ENCODE results near the gene STPG4.

Gene STPG4

DNA sequence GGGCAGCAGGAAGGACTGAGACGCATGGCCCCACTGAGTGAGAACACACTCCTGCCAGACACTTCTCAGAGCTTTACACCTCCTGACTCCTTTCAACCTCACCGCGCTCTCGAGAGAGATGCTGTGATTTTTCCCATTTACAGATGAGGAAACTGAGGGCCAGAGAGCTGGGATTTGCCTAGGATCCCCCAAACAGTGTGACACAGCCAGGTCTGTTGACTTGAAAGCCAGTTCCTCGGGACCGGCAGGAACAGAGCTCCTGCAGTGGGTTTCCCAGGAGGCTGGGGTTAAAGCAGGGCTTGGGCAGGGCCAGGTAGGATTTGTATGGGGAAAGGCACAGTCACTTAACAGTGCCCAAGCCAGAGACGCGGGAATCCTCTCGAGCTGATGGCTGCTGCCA is 81.9 kb downstream of the STPG4 start:
- FAIRE-seq = peak; percentile 59

DNA sequence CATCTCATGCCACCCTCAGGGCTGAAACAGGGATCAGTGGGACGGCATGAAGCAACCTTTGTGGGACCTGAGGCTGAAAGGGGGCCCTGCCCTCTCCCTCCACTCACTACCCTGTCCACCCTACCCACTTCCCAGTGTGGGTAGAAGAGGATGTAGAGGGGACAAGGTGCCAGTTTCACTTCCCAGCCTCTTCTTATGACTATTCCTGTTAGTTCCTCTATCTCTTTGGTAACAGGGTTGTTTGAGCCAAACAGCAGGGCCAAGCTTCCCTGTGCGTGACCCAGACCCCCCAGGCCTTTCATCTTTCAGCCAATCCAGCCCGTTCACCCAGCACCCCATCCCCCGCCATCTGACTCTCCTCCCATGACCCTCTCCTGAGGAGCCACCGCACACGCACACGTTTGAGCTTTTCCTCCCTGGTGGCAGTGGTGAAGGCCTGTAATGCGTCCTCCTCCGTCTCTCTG is 82.3 kb downstream of the STPG4 start:
- no peak for FAIRE-seq
- DNase-seq (ENCODE audit: low spot score) = no peak

More for the DNA sequence above, 81.9 kb downstream of the STPG4 start:
- DNase-seq (ENCODE audit: low spot score) = no peak

DNA sequence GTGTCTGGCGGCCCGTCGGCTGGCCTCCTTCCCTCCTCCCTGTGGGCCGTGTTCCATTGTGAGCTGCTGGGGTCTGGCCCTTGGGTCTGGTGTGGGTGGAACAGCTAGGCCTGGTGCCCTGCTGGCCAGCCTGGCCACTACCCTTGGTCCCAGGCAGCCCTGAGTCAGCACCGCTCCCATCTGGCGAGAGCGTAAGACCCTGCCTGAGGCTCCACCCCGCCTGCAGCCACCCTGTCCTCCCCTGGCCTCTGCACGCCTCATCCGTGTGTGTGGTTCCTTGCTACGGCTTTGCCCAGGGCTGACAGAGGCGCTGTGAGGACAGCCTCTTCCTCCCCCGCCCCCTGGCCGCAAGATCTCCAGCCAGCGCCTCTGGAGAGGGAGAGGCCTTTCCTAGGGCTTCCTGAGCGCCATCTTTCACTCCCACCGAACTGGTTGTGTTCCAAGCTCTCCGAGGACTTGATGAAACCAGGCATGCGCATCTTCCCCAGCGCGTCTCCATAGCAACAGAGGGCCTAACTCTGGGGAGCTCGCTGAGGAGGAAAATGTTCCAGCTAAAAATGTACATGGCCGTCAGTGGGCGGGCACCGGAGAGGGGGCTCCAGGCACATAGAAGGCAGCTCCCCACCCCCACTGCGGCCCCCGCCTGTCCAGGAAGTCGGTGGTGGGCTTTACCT is 83.0 kb downstream of the STPG4 start:
- no peak for DNase-seq (ENCODE audit: low spot score)
- FAIRE-seq = peak; percentile 94

DNA sequence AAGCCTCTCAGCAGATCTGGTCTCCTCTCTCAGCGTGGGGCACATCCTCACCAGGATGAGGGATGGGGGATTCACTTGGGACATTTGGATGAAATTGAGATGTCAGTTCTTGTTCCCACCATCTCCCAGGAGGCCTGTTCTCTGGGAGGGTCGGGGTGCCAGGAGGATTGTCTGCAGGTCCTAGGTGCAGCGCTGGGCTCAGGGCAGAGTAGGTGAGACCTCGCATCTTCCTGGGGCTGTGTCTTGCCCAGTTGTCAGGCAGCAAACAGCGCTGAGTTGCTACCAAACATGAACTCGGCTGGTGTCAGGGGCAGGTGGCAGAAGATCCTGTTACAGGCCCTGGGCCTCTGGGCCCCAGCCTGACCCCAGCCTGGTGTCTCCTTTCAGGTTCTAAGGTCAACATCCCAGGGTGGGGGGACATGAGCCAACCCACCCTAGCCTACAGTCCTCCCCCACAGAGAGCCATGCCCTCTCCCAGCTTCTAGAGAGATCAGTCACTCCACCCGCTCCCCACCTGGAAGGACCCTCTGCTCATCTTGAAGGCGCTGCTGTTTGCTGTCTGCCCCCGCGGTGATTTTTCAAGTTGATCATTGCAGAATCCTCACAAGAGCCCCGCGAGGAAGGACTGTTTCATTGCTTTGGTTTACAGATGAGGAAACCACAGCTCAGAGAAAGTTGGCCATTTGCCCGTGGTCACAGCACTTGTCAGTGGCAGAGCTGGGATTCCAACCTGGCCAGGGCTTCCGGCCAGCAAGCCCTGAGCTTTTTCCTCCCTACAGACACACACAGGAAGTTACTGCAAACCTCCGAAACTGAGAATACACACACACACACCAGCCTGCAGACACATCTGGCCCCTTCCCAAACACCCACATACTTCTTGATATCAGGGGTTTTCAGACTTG is 83.9 kb downstream of the STPG4 start:
- peak; percentile 80 for FAIRE-seq
- DNase-seq (ENCODE audit: low spot score) = peak; percentile 81

DNA sequence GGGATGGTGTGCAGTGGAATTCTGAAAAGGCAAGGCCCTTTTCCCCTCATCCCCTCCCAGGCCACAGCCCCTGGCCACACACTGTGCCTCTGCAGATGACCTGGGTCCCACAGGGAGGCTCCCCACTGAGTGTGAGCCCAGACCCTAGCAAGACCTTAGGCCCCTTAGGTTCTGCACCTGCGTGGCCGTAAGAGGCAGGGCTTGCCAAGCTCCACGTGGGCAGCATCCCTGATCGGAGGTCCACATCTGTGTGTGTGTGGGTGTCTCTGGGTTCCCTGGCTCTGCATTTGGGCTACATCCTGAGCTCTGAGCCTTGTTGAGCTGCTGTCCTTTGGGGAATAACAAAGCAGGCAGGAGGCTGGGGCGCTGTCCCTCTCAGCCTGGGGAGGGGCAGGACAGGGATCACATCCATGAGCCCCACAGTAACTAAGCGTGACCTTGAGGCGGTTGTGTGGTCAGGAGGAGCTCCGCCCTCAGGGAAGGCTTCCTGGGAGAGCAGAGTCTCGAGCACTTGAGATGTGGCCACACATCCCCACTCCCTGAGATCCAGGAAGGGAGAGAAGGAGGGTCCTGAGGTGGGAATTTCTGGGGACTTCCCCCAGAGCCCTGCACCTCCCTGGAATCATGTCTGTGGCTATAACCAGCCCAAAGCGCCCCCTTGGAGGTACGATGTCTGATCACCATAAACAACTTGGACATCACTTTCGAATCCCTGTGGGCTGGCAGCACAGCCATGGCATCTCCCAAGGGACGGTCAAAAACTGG is 84.8 kb downstream of the STPG4 start:
- no peak for DNase-seq (ENCODE audit: low spot score)
- peak; percentile 90 for FAIRE-seq

DNA sequence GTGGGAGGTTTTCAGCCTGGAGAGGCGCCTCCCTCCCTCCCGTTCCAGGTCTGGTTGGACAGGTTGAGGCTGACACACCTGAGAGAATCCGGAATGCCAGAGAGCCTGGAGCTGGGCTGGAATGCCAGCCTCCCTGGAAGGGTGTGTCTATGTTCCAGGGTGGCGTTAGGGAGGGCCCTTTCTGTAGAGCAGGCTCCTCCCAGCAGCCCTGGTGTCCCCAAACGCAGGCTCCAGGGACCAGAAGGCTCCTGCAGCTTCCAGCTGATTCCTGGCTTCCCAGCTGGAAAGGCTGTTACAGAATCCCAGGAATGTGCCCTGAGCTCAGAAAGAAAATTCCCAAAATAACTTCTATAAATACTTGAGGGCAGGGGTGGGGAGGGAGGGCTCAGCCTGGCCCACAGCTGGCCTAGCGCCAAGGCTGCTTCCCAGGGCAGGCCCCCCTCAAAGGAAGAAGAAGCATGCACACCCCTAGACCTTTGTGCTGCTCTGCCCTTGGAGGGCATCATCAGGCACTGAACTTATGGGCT is 85.4 kb downstream of the STPG4 start:
- FAIRE-seq (peak; percentile 79), DNase-seq (ENCODE audit: low spot score) (peak; percentile 93)

DNA sequence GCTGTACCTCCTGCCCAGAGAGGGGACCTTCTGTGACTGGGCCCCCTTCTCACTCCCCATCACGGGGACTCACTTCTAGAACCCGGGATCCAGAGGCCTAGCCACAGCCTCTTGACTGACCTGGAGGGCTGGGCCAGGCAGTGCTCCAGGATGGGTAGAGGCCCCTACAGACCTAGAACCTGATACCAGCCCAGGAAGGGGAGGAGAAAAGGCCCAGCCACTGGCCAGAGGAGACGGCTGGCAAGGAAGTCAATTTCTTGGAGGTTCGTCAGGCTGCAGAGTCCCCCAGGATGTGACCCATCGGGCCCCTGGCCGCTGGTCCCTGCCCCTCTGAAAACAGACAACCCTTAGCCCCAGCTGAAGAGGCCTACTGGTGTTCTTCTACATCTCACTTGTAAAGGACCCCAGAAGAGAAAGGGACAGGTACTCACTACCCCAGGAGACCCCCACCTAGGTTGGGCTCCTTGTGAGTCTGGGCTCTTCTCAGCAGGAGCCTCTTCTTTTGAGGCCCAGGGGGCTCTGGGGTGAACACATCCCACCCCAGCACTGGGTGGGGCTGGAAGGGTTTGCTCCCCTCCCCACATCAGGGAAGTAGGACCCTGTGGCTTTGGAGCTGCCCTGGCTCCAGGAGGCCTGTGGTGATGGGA is 86.0 kb downstream of the STPG4 start:
- FAIRE-seq (no peak), DNase-seq (ENCODE audit: low spot score) (no peak)

DNA sequence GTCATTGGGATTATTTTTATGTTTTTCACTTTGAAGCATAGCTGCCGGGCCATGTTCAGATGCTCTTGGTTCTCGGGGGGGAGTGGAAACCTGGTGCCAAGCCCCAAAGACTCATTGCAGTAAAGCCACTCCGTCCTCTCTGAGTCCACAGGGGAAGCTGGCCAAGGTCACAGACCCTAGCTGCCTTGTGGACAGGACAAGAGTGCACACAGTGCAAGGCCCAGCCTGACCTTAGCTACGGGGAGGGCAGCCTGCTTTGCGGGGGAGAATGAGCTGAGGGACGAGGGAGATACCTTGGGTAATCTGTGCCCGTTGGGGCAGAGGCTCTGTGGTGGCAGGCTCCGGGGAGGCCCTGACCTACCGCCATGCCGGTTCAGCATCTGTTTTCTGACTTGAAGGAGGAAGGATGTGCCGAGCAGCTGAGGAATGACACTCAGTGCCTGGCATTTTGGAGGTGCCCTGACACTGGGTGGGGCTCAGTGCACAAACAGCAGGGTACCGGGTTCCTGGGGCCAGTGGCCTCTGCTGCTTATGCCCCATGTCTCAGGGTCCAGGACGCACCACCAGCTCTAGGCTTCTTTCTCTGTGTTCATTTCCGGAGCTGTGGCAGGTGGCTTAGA is 87.2 kb downstream of the STPG4 start:
- FAIRE-seq = peak; percentile 86
- no peak for DNase-seq (ENCODE audit: low spot score)

DNA sequence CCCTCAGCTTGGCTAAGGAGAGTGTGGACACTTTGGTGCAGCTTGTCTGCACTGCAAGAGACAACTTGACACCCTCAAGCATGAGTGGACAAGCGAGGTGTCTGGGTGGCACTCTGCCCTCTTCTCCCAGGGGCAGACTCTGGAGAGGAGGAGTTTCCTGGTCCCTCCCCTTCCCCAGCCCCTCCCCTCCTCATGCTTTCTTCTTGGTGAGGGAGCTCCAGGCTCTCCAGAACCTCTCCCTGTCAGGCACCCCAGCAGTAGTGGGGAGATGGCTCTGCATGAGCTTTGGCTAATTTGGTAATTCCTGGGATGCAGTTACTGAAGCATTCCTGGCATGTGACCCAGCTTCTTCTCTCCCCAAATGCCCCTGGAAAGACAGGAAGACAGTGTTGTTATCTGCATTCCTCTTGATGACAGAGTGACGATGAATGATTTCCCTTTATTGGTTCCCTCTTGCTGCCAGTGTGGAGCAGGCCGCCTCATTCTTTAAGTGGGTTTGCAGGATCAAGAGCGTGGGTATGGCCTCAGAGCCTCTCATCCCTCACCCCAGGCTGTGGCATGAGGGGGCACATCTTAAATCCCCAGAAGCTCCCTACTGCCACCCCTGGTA is 89.2 kb downstream of the STPG4 start:
- DNase-seq (ENCODE audit: low spot score) (peak; percentile 54), FAIRE-seq (peak; percentile 63)

DNA sequence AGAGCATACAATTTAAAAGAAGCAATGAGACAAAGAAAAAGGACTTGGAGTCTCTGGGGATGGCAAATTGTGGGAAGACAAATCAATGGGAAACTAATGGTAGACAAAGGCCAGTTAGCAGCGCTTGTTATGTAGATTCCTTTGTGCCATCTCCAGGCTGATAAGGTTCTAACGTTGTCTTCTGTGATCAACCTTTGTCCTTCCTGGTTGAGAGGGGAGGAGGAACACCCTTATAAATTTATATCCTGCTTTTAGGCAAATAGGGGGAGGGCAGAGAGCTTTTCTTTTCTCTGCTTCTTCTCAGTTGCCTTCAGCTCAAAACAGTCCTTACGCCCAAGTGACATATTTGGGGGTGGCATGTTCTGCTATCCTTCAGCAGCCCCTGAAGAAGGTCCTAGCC is 89.8 kb downstream of the STPG4 start:
- no peak for DNase-seq (ENCODE audit: low spot score)
- FAIRE-seq = no peak

DNA sequence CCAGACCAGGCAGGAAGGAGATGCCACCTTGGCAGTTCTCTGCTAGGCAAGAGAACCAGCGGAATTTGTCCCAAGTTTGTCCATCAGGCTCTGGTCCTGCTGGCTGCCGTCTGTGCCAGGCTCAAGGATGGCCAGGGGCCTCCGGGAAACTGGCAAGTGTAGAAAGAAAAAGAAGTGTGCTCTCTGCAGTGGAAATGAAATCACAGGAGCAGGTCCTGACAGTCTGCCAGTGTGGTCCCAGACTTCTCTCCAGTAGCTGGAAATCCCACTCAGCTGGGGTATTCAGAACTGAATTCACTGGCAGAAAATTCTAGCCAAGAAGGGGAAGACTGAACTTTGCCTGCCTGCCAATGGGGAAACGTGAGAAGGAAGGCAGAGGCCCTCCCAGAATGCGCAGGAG is 91.0 kb downstream of the STPG4 start:
- no peak for FAIRE-seq
- no peak for DNase-seq (ENCODE audit: low spot score)

DNA sequence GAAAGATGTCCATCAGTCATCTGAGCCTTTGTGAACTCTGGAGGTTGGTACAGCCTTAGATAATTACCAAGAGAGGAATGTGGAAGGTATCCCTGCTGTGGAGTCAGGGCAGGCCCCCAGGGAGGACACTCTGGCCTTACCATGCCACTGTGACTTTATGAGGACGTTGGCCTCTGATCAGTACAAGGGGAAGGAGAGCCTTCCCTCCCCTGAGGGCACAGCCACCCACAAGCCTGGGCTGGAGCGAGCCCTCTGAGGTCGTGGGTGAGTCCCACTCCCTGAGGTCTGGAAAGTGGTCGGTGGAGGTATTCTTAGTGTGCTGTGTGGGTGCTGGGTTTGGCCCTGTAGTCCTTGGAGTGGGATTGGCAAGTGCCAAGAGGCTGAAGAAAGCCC is 91.6 kb downstream of the STPG4 start:
- DNase-seq (ENCODE audit: low spot score) = no peak
- no peak for FAIRE-seq

DNA sequence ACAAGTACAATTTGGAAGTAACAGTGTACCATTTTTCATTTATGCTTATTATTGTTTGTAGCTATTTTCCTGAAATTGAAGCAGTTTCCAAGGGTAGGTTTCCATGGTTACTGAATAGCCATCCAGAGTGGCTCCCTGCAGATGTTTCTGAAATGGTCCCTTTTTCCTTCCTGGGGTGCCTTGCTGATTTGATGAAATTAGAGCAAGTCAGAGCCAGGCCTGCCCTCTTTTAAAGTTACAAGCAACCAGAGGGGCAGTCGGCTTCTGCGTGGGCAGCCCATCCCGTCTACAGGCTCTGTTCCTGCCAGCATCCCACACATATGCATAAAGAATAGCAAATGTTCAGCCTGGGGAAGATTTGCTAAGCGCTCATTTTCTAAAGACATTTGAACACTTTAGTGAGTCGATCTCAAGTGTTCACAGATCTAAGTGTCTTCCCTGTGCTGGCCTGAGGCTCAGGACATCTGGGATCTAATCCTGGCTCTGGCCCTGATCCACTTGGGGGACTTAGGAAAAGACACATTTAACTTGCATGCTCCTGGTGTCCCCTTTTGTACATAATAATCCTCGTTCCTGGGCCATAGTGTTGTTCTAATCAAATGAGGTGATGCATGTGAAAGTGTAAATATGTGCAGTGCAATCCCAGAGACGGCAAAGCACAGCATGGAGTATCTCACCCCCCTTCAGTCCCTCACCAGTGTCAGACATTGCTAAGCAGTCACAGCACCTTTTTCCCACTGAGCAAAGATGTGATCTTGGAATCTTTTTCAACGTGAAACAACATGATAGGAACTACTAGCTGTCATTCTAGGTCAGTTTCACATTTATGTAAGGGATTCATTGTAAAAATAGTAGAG is 92.2 kb downstream of the STPG4 start:
- no peak for DNase-seq (ENCODE audit: low spot score)
- no peak for FAIRE-seq

DNA sequence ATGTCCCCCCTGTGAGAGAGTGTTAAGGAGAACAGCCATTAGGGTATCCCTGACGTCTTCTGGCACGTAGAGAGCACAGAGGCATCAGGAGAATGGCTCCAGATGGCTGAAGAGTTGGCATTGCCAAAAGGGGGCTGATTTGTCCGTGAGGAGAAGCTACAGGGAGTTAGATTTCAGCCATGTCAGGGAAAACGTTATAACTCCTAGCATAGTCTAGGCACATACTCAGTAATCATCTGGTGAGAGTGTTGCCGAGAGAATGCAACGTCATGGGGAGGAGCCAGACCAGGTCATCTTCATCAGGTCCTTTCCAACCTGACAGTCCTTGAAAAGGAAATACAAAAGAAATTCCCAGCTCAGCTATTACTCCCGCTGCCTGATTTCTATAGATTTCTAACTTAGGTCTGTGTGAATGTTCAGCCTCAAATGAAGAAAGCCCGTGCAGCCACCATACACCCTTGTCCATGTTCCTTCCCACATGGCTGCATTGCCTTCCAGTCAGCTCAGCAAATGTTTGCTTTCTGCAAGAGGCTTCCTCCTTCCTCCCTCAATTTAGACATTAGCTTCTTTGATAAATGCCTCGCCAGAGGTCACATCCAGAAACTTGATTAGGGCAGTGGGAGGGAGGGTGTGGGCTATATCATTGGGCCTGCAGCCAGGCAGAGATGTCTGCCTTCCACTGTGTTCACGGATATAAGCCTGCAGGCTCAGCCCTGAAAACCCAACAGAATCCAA is 93.0 kb downstream of the STPG4 start:
- no peak for FAIRE-seq
- no peak for DNase-seq (ENCODE audit: low spot score)

DNA sequence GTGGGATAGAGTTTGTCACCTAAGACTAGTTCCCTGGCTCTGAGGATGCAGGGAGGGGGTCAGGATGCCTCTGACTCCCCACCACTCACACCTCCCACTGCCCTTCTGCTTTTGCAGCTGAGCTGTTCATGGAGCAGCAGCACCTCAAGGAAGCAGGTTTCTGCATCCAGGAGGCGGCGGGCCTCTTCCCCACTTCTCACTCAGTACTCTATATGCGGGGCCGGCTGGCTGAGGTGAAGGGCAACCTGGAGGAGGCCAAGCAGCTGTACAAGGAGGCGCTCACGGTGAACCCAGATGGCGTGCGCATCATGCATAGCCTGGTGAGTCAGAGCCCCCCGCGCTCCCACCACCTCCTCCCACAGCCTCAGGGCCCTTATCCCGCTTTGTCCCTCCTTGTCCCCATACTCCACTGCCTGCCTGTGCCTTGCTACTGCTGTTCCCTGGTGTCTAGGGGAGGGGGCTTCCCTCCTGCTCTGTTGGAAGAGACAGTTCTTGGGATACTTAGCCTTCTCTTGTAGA is 94.4 kb downstream of the STPG4 start:
- peak; percentile 40 for FAIRE-seq
- no peak for DNase-seq (ENCODE audit: low spot score)

DNA sequence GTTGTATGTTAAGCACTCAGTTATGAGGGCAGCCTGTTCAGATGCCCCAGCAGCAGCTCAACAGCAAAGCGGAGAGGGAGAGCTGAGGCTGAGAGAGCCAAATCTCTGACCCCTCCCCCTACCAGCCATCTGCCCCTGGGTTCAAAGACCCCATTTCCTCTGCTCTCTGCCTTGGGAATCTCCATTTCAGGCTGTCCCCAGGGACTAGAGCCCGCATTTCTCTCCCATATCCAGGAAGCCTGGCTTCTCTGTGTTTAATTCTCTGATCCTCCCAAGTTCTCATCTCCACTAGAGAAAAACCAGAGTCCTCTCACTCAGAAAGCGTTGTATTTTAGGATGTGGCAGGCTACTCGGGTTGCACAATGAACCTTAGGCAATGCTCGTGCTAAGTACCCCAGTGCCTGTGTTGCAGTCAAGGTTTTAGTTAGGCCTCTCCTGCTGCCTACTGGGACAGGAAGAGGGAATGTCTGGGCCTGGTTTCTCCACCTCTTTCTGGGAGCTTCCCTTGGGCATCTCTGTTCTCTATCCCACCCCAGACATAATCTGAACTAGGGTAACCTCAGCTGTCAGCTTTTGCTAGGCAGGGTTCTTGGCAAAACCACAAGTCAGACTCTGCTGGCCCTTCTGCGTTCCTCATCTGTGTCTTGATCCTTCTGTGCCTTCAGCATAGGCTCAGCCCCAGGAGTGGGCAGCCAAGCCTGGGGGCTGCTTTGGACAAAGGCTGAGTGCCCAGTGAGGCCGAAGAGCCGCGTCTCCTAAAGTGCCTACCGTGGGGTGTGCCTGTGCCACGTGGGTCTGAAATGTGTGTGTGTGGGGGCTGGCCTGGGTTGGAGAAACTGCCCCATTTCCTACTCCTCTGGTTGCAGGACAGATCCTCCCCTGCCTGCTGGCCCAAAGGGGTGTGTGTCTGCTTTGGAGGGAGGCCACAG is 96.8 kb downstream of the STPG4 start:
- DNase-seq (ENCODE audit: low spot score) (no peak), FAIRE-seq (no peak)

DNA sequence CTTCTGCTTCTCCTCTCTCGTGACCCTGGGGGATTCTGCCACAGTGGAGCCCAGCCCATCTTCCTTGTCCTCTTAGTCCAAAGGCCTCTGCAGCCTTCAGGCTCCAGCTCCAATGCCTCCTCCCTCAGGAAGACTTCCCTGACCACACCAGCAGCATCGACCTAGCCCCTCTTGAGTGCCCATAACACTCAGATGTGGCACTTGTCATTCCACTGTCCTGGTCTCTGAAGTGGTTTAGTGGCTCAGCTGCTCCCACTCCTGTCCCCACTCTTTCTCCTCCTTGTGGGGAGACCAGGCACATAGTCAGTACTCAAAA is 97.5 kb downstream of the STPG4 start:
- no peak for FAIRE-seq

More for the DNA sequence above, 97.5 kb downstream of the STPG4 start:
- no peak for DNase-seq (ENCODE audit: low spot score)

Measured in urothelium cell line (cell line).